Heart left ventricle (tissue), 16 donors: ENCODE measurements around the gene RPP38. TPM values are rescaled to one million over a fixed set of nuclear protein-coding genes. Genes with fewer than 3 reads are reported as not detected.

Source experiments
- ATAC-seq, 4 donors: fragments of 200-7000 bp; cut with Tn5 transposase; one replicate each; pipeline ENCODE4 v1.9.1; 2020 to 2022; ENCODE audit warnings: moderate library complexity in 4 of 4, mild to moderate bottlenecking in 3 of 4, moderate number of reproducible peaks in 1 of 4
- DNase-seq, 5 donors: peaks; one replicate each; pipeline ENCODE4 v3.0.0-alpha.2; 2020
- H3K27ac ChIP-seq, 12 donors: fragments of 200-600 bp; sonication (generic) in 4 of 12; one replicate each; pipeline versions ENCODE4 v1.5.0 to v1.8.0; 2016 to 2022; ENCODE audit warnings: mild to moderate bottlenecking in 2 of 12
- H3K27me3 ChIP-seq, 9 donors: fragments of 200-600 bp; sonication (generic) in 2 of 9; one replicate each; pipeline versions ENCODE4 v1.5.1 to v1.8.0; 2016 to 2022; ENCODE audit warnings: mild to moderate bottlenecking in 3 of 9
- H3K36me3 ChIP-seq, 9 donors: fragments of 200-600 bp; sonication (generic) in 2 of 9; one replicate each; pipeline versions ENCODE4 v1.5.0 to v1.8.0; 2018 to 2022; ENCODE audit warnings: mild to moderate bottlenecking in 2 of 9
- H3K4me1 ChIP-seq, 12 donors: fragments of 200-600 bp; sonication (generic) in 4 of 12; one replicate each; pipeline versions ENCODE4 v1.5.0 to v1.8.0; 2016 to 2022; ENCODE audit warnings: mild to moderate bottlenecking in 3 of 12
- H3K4me3 ChIP-seq, 12 donors: fragments of 200-600 bp; sonication (generic) in 4 of 12; one replicate each; pipeline versions ENCODE4 v1.5.0 to v1.8.0; 2017 to 2022; ENCODE audit warnings: mild to moderate bottlenecking in 9 of 12, moderate library complexity in 4 of 12
- H3K9me3 ChIP-seq, 12 donors: fragments of 200-600 bp; sonication (generic) in 4 of 12; one replicate each; pipeline versions ENCODE4 v1.5.0 to v1.8.0; 2016 to 2022; ENCODE audit warnings: mild to moderate bottlenecking in 1 of 12
- CTCF ChIP-seq, 12 donors: fragments of 200-600 bp; sonication (generic) in 4 of 12; IDR thresholded peaks; one replicate each; pipeline versions ENCODE4 v1.5.0 to v1.8.0; 2018 to 2022; ENCODE audit warnings: antibody characterized with exemption in 12 of 12, mild to moderate bottlenecking in 5 of 12
- POLR2A ChIP-seq, 2 donors: fragments of 450-650 bp; IDR thresholded peaks; one replicate each; pipeline ENCODE4 v1.6.1; 2017; ENCODE audit warnings: antibody characterized with exemption in 2 of 2, mild to moderate bottlenecking in 2 of 2, moderate library complexity in 2 of 2
- WGBS, 4 donors: extraction: QIAGEN DNeasy Blood & Tissue Kit in 2 of 4; methylation state at CpG; one replicate each; pipeline versions ENCODE4 v1.1.5 to v1.1.7; 2013 to 2018; 5-methylcytosine and 5-hydroxymethylcytosine counted together
- intact Hi-C, 10 donors: fragments of 100-400 bp; cut with DNase I; formaldehyde crosslinking; loops; one replicate each; pipeline versions ENCODE4 v1.11.1 to v1.14.2; 2022
- polyA plus RNA-seq, 2 donors: library from polyadenylated mRNA; stranded (reverse); fragments of 200-250 nt; gene quantifications; one replicate each; pipeline ENCODE4 v1.2.3, GENCODE V29; 2013
- total RNA-seq, 9 donors: library from RNA; depleted of rRNA in 2 of 9; stranded (reverse); fragments of >200 nt in 2 of 9; fragmentation: NEBNext Ultra II Directional in 3 of 9; extraction: Animal tissue kit (Norgen Biotek cat#: 25700) in 3 of 9; gene quantifications; one replicate each; pipeline versions ENCODE4 v1.1.0 to v1.2.4, GENCODE V29; 2016 to 2023
- donor health status: ischemic (EF 13 %, LVEDD 7.1; RV severe dilation, severe dysfunction).
- donor health status: healthy with polysubstance abuse.
- donor health status: DM: no; HTN: yes; CAD: no.
- donor health status: DM: no; HTN: no; CAD: no.
- donor health status: ischemic (EF 25% LVEDD 6.9; RV normal size, moderate dysfunction).
- donor health status: ischemic (EF 25% LVEDD 5.7; RV mildly dilated, moderate dysfunction).
- donor health status: healthy.
- donor health status: DM: yes; HTN: yes; CAD: no.
- donor health status: ischemic (EF 35%, LVEDD 5.7; RV mildly dilated, moderate dysfunction).
- donor health status: nonischemic (EF 11% LVEDD 7.7; RV severe dilation, severe dysfunction).
- donor health status: DM: yes; HTN: yes; CAD: no.
- donor health status: PGD.
- donor health status: ischemic (EF 29% LVEDD 5.4; RV normal size, mild dysfunction).
- donor health status: nonischemic (EF 23%, LVEDD 6.1; RV moderate dilation, normal function).

Gene RPP38
- total and polyA plus RNA-seq, 11 donors, result 7.2 to 15.5 (median 9.5) TPM

GRCh38 chr10:15149042-15149771 lies 52.1 kb downstream of the RPP38 start:
- Histone ChIP-seq H3K27me3 (no peaks in the 10 kb centered on the region), H3K9me3 (no peaks in the 10 kb centered on the region), H3K4me1 (peaks cover 0 to 19% (median 0%) of the 10 kb centered on the region in 12 donors), H3K36me3 (no peaks in the 10 kb centered on the region), H3K27ac (no peak overlapping the region), H3K4me3 (no peak overlapping the region)
- DNase-seq (no peak), ATAC-seq (no peak)
- TF ChIP-seq POLR2A (IDR thresholded peaks at IDR 0.05) (no peak), CTCF (IDR thresholded peaks at IDR 0.05) (no peak)
- 87 to 93% (median 89%) methylated on average over 10 of the region's 10 CpGs for WGBS, 4 donors
- intact Hi-C loops, result no loop called here

- H3K27me3 ChIP-seq, result no peaks in the 10 kb centered on the region
- DNase-seq (no peak), ATAC-seq (no peak)
- no peaks in the 10 kb centered on the region for H3K36me3 ChIP-seq
- H3K4me3 ChIP-seq, result no peak overlapping the region
- intact Hi-C loops, result no loop called here
- H3K27ac ChIP-seq, result no peak overlapping the region
- peaks cover 0 to 19% (median 0%) of the 10 kb centered on the region in 12 donors for H3K4me1 ChIP-seq
- 96 to 99% (median 98%) methylated on average over 7 of the region's 7 CpGs for WGBS, 4 donors
- TF ChIP-seq CTCF (IDR thresholded peaks at IDR 0.05) (no peak), POLR2A (IDR thresholded peaks at IDR 0.05) (no peak)
- no peaks in the 10 kb centered on the region for H3K9me3 ChIP-seq
These were observed 53.4 kb downstream of the RPP38 start for GRCh38 chr10:15150563-15150962.

- Histone ChIP-seq H3K27me3 (no peaks in the 10 kb centered on the region), H3K4me1 (peaks cover 0 to 10% (median 0%) of the 10 kb centered on the region in 12 donors), H3K36me3 (no peaks in the 10 kb centered on the region), H3K4me3 (no peak overlapping the region), H3K9me3 (no peaks in the 10 kb centered on the region), H3K27ac (peak overlapping the region in 2 of 12 donors; percentile 25 to 27)
- intact Hi-C loops, result no loop called here
- TF ChIP-seq CTCF (IDR thresholded peaks at IDR 0.05), result no peak
- TF ChIP-seq POLR2A (IDR thresholded peaks at IDR 0.05), result no peak
- DNase-seq, result no peak
- ATAC-seq, result no peak
These were observed 55.4 kb downstream of the RPP38 start for GRCh38 chr10:15152556-15152955.

Other genes with a start within 250 kb of the RPP38 start
- 1 to 10 TPM; 1.3 to 8.4 (median 5.5) TPM for gene SUV39H2, start 218.5 kb upstream of the RPP38 start, total RNA-seq
- 1 to 10 TPM; 1.7 to 3.2 TPM for gene SUV39H2, start 218.5 kb upstream of the RPP38 start, polyA plus RNA-seq
- gene DCLRE1C, start 143.3 kb upstream of the RPP38 start, total RNA-seq, result 1 to 10 TPM; 2.5 to 9.6 (median 5.3) TPM
- 1 to 10 TPM; 2.0 to 5.9 TPM for gene DCLRE1C, start 143.3 kb upstream of the RPP38 start, polyA plus RNA-seq
- under 1 TPM in 1 of 9 donors, not detected in 8; 0.85 TPM for gene MEIG1, start 138.0 kb upstream of the RPP38 start, total RNA-seq
- gene MEIG1, start 138.0 kb upstream of the RPP38 start, polyA plus RNA-seq, result not detected
- gene OLAH, start 53.4 kb upstream of the RPP38 start, total RNA-seq, result under 1 TPM in 1 of 9 donors, not detected in 8; 0.44 TPM
- gene OLAH, start 53.4 kb upstream of the RPP38 start, polyA plus RNA-seq, result under 1 TPM in 1 of 2 donors, not detected in 1; 0.54 TPM
- 1 to 10 TPM in 1 of 9 donors, not detected in 8; 1.1 TPM for gene ACBD7, start 8.6 kb upstream of the RPP38 start, total RNA-seq
- under 1 TPM in 1 of 2 donors, not detected in 1; 0.08 TPM for gene ACBD7, start 8.6 kb upstream of the RPP38 start, polyA plus RNA-seq
- gene NMT2, start 71.3 kb downstream of the RPP38 start, total RNA-seq, result 10 to 100 TPM; 11.6 to 19.0 (median 13.2) TPM
- 1 to 10 TPM; 6.7 to 8.0 TPM for gene NMT2, start 71.3 kb downstream of the RPP38 start, polyA plus RNA-seq